ENCODE measurements around the gene GFPT1. TPM values are rescaled to one million over a fixed set of nuclear protein-coding genes. Genes with fewer than 3 reads are reported as not detected.

The GFPT1 gene
- total RNA-seq, 6 donors from 2014 or later: 16.1 to 99.0 (median 38.5) TPM

GRCh38 chr2:69381337-69381737 lies 5.7 kb downstream of the GFPT1 start:
- Histone ChIP-seq H3K4me3 (no peak overlapping the region), H3K27ac (no peak overlapping the region), H3K9me3 (no peaks in the 10 kb centered on the region), H3K27me3 (no peaks in the 10 kb centered on the region), H3K36me3 (peaks cover 0 to 5% (median 0%) of the 10 kb centered on the region in 4 donors), H3K4me1 (peaks cover 20 to 66% (median 31%) of the 10 kb centered on the region in 4 donors)
- peak in 1 of 2 donors; percentile 29 for ATAC-seq (ENCODE audit: low FRiP score in 2 of 2)
- TF ChIP-seq POLR2AphosphoS5 (IDR thresholded peaks at IDR 0.05) (no peak), POLR2A (IDR thresholded peaks at IDR 0.05) (no peak), EP300 (IDR thresholded peaks at IDR 0.05) (no peak), CTCF (IDR thresholded peaks at IDR 0.05) (no peak)
- 83 to 100% methylated on average over 1 of the region's 1 CpG for WGBS, 2 donors
- DNase-seq: no peak

GRCh38 chr2:69380072-69380917 lies 6.7 kb downstream of the GFPT1 start:
- peaks cover 10 to 65% (median 25%) of the 10 kb centered on the region in 4 donors for H3K4me1 ChIP-seq
- TF ChIP-seq EP300 (IDR thresholded peaks at IDR 0.05) (no peak), POLR2AphosphoS5 (IDR thresholded peaks at IDR 0.05) (no peak), POLR2A (IDR thresholded peaks at IDR 0.05) (no peak), CTCF (IDR thresholded peaks at IDR 0.05) (no peak)
- 80 to 83% methylated on average over 12 of the region's 12 CpGs for WGBS, 2 donors
- H3K27ac ChIP-seq: peak overlapping the region in 1 of 4 donors; percentile 19
- H3K4me3 ChIP-seq: no peak overlapping the region
- no peaks in the 10 kb centered on the region for H3K27me3 ChIP-seq
- ATAC-seq (ENCODE audit: low FRiP score in 2 of 2) (peak in 1 of 2 donors; percentile 71), DNase-seq (peak; percentile 54 to 80)
- peaks cover 0 to 8% (median 0%) of the 10 kb centered on the region in 4 donors for H3K36me3 ChIP-seq
- H3K9me3 ChIP-seq: no peaks in the 10 kb centered on the region

- DNase-seq (no peak), ATAC-seq (ENCODE audit: low FRiP score in 2 of 2) (no peak)
- H3K27ac ChIP-seq: peak overlapping the region in 1 of 4 donors; percentile 57
- no peaks in the 10 kb centered on the region for H3K27me3 ChIP-seq
- peaks cover 0 to 34% (median 10%) of the 10 kb centered on the region in 4 donors for H3K36me3 ChIP-seq
- peaks cover 4 to 31% (median 6%) of the 10 kb centered on the region in 4 donors for H3K4me1 ChIP-seq
- H3K4me3 ChIP-seq: no peak overlapping the region
- WGBS, 2 donors: 83 to 87% methylated on average over 6 of the region's 6 CpGs
- no peaks in the 10 kb centered on the region for H3K9me3 ChIP-seq
- TF ChIP-seq EP300 (IDR thresholded peaks at IDR 0.05): no peak
- TF ChIP-seq CTCF (IDR thresholded peaks at IDR 0.05): no peak
- no peak for TF ChIP-seq POLR2AphosphoS5 (IDR thresholded peaks at IDR 0.05)
- no peak for TF ChIP-seq POLR2A (IDR thresholded peaks at IDR 0.05)
These were observed 10.6 kb downstream of the GFPT1 start for GRCh38 chr2:69376403-69376802.

GRCh38 chr2:69375494-69376353 lies 11.3 kb downstream of the GFPT1 start:
- H3K27ac ChIP-seq: peak overlapping the region in 1 of 4 donors; percentile 57
- peaks cover 0 to 24% (median 6%) of the 10 kb centered on the region in 4 donors for H3K4me1 ChIP-seq
- WGBS, 2 donors: 74 to 77% methylated on average over 8 of the region's 8 CpGs
- TF ChIP-seq CTCF (IDR thresholded peaks at IDR 0.05) (peak; percentile 34 to 68 (median 54)), POLR2AphosphoS5 (IDR thresholded peaks at IDR 0.05) (no peak), POLR2A (IDR thresholded peaks at IDR 0.05) (no peak), EP300 (IDR thresholded peaks at IDR 0.05) (no peak)
- H3K9me3 ChIP-seq: no peaks in the 10 kb centered on the region
- no peaks in the 10 kb centered on the region for H3K27me3 ChIP-seq
- ATAC-seq (ENCODE audit: low FRiP score in 2 of 2): peak; percentile 78 to 85
- H3K36me3 ChIP-seq: peaks cover under 1 to 41% (median 13%) of the 10 kb centered on the region in 4 donors
- DNase-seq: no peak
- H3K4me3 ChIP-seq: no peak overlapping the region
